Measurements from ENCODE around the gene TPRX1.

Gene TPRX1

GRCh38 chr19:47832723-47833122 lies 28.4 kb upstream of the TPRX1 start:
- Histone ChIP-seq H3K36me3 (ENCODE audit: control insufficient read depth in 2 of 2, insufficient read depth in 1 of 2, low read length in 2 of 2) (no peaks in the 10 kb centered on the region), H3K4me1 (ENCODE audit: control insufficient read depth, insufficient read depth, low read length) (no peaks in the 10 kb centered on the region), H3K4me3 (ENCODE audit: low read depth, low read length) (no peak overlapping the region), H3K27ac (ENCODE audit: extremely low read depth, low read depth, low read length) (no peak overlapping the region), H3K9me3 (ENCODE audit: control insufficient read depth, insufficient read depth, low read depth, low read length) (no peaks in the 10 kb centered on the region)
- CTCF ChIA-PET: no interaction called here
- POLR2A ChIA-PET: no interaction called here
- TF ChIP-seq ZNF146 (tag by site-specific recombination; IDR thresholded peaks at IDR 0.05) (no peak), ZNF398 (tag by site-specific recombination; IDR thresholded peaks at IDR 0.05) (no peak), ZNF624 (tag by site-specific recombination; IDR thresholded peaks at IDR 0.05) (no peak), PBX3 (CRISPR knock-in tag; IDR thresholded peaks at IDR 0.05) (no peak), FEZF1 (tag by site-specific recombination; IDR thresholded peaks at IDR 0.05) (no peak), IKZF3 (tag by site-specific recombination; IDR thresholded peaks at IDR 0.05) (no peak), ZNF426 (tag by site-specific recombination; IDR thresholded peaks at IDR 0.05) (no peak), ZNF112 (tag by site-specific recombination; IDR thresholded peaks at IDR 0.05) (no peak), RBAK (tag by site-specific recombination; IDR thresholded peaks at IDR 0.05) (no peak), ZFP3 (tag by site-specific recombination; IDR thresholded peaks at IDR 0.05; ENCODE audit: low read depth) (no peak), ZNF747 (tag by site-specific recombination; IDR thresholded peaks at IDR 0.05) (no peak), ZBTB11 (tag by site-specific recombination; conservative IDR thresholded peaks at IDR 0.05; ENCODE audit: low read depth) (no peak), KLF1 (tag by site-specific recombination; IDR thresholded peaks at IDR 0.05) (no peak), MYNN (tag by site-specific recombination; IDR thresholded peaks at IDR 0.05; ENCODE audit: borderline replicate concordance) (no peak), ZSCAN30 (tag by site-specific recombination; IDR thresholded peaks at IDR 0.05) (no peak), HOXC10 (CRISPR knock-in tag; IDR thresholded peaks at IDR 0.05) (no peak)

GRCh38 chr19:47826800-47827199 lies 22.4 kb upstream of the TPRX1 start:
- no peaks in the 10 kb centered on the region for H3K4me1 ChIP-seq (ENCODE audit: control insufficient read depth, insufficient read depth, low read length)
- TF ChIP-seq ZNF239 (tag by site-specific recombination; IDR thresholded peaks at IDR 0.05) (no peak), KLF9 (tag by site-specific recombination; IDR thresholded peaks at IDR 0.05; ENCODE audit: low read depth) (no peak), SCRT1 (tag by site-specific recombination; IDR thresholded peaks at IDR 0.05; ENCODE audit: borderline replicate concordance) (no peak), ZNF677 (tag by site-specific recombination; IDR thresholded peaks at IDR 0.05) (no peak), ZNF394 (tag by site-specific recombination; IDR thresholded peaks at IDR 0.05; ENCODE audit: borderline replicate concordance) (no peak), MZF1 (tag by site-specific recombination; IDR thresholded peaks at IDR 0.05; ENCODE audit: borderline replicate concordance) (no peak), ZNF776 (tag by site-specific recombination; IDR thresholded peaks at IDR 0.05; ENCODE audit: borderline replicate concordance) (no peak), HOXA7 (CRISPR knock-in tag; IDR thresholded peaks at IDR 0.05; ENCODE audit: borderline replicate concordance) (no peak), ZNF692 (tag by site-specific recombination; IDR thresholded peaks at IDR 0.05) (no peak)
- TF ChIP-seq, protein P1, sequence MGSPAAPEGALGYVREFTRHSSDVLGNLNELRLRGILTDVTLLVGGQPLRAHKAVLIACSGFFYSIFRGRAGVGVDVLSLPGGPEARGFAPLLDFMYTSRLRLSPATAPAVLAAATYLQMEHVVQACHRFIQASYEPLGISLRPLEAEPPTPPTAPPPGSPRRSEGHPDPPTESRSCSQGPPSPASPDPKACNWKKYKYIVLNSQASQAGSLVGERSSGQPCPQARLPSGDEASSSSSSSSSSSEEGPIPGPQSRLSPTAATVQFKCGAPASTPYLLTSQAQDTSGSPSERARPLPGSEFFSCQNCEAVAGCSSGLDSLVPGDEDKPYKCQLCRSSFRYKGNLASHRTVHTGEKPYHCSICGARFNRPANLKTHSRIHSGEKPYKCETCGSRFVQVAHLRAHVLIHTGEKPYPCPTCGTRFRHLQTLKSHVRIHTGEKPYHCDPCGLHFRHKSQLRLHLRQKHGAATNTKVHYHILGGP (tag by site-specific recombination; IDR thresholded peaks at IDR 0.05): no peak
- CTCF ChIA-PET: interaction anchor here (0.5 to 3.2 kb wide), 4 partner anchors 12 to 42 kb away, joined by 3 to 10 read pairs (median 4); no protein-coding TSS in a partner anchor
- H3K4me3 ChIP-seq (ENCODE audit: low read depth, low read length): no peak overlapping the region
- H3K36me3 ChIP-seq (ENCODE audit: control insufficient read depth in 2 of 2, insufficient read depth in 1 of 2, low read length in 2 of 2): no peaks in the 10 kb centered on the region
- POLR2A ChIA-PET: interaction anchor here (0.6 kb wide), 1 partner anchor 38 kb away, joined by 3 read pairs; no protein-coding TSS in a partner anchor
- no peaks in the 10 kb centered on the region for H3K9me3 ChIP-seq (ENCODE audit: control insufficient read depth, insufficient read depth, low read depth, low read length)
- H3K27ac ChIP-seq (ENCODE audit: extremely low read depth, low read depth, low read length): no peak overlapping the region
